ENCODE data around the gene XIRP2.

DNA sequence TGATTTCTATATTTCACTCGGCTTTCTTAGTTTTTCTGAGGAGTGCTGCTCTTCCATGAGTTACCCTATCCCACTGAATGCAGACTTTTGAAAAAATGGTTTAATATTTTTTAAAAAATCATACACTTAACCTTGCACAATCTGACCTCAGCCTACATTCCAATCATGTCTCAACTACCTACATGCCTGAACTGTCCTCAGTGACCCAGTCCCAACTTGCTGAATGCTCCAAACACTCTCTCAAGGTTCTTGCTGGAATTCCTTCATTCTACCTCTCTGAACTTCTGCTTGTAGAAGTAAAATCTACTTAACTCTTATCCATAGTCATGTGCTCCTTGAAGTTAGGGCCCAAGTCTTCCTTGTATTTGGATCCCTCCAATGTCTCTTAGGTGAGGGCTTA is 181.6 kb downstream of the XIRP2 start:
- TF ChIP-seq, protein P1, sequence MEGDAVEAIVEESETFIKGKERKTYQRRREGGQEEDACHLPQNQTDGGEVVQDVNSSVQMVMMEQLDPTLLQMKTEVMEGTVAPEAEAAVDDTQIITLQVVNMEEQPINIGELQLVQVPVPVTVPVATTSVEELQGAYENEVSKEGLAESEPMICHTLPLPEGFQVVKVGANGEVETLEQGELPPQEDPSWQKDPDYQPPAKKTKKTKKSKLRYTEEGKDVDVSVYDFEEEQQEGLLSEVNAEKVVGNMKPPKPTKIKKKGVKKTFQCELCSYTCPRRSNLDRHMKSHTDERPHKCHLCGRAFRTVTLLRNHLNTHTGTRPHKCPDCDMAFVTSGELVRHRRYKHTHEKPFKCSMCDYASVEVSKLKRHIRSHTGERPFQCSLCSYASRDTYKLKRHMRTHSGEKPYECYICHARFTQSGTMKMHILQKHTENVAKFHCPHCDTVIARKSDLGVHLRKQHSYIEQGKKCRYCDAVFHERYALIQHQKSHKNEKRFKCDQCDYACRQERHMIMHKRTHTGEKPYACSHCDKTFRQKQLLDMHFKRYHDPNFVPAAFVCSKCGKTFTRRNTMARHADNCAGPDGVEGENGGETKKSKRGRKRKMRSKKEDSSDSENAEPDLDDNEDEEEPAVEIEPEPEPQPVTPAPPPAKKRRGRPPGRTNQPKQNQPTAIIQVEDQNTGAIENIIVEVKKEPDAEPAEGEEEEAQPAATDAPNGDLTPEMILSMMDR (IDR thresholded peaks at IDR 0.05; ENCODE audit: control extremely low read depth in 1 of 3, insufficient read depth in 1 of 3, low read depth in 1 of 3, low read length in 3 of 3), result no peak
- TF ChIP-seq CEBPB (IDR thresholded peaks at IDR 0.05; ENCODE audit: low read depth, low read length) (no peak), POLR2AphosphoS5 (IDR thresholded peaks at IDR 0.05; ENCODE audit: low read depth, low read length) (no peak), FOSL1 (IDR thresholded peaks at IDR 0.05; ENCODE audit: insufficient read depth, low read depth, low read length) (no peak), RFX5 (IDR thresholded peaks at IDR 0.05; ENCODE audit: borderline replicate concordance, low read depth, low read length) (no peak), SIX5 (IDR thresholded peaks at IDR 0.05; ENCODE audit: low read depth, low read length) (no peak), EGR1 (IDR thresholded peaks at IDR 0.05; ENCODE audit: borderline replicate concordance, low read depth, low read length) (no peak), POLR2A (IDR thresholded peaks at IDR 0.05; ENCODE audit: control extremely low read depth in 1 of 2, low read depth in 2 of 2, low read length in 2 of 2) (no peak), RXRA (IDR thresholded peaks at IDR 0.05; ENCODE audit: insufficient read depth, low read depth, low read length) (no peak), SP1 (IDR thresholded peaks at IDR 0.05; ENCODE audit: low read depth, low read length) (no peak), EZH2 (IDR thresholded peaks at IDR 0.05; ENCODE audit: low read depth, low read length, severe bottlenecking) (no peak), JUN (IDR thresholded peaks at IDR 0.05; ENCODE audit: low read depth, low read length) (no peak), EP300 (IDR thresholded peaks at IDR 0.05; ENCODE audit: borderline replicate concordance in 1 of 2, low read depth in 2 of 2, low read length in 2 of 2) (no peak)
- TF ChIP-seq, protein P2, sequence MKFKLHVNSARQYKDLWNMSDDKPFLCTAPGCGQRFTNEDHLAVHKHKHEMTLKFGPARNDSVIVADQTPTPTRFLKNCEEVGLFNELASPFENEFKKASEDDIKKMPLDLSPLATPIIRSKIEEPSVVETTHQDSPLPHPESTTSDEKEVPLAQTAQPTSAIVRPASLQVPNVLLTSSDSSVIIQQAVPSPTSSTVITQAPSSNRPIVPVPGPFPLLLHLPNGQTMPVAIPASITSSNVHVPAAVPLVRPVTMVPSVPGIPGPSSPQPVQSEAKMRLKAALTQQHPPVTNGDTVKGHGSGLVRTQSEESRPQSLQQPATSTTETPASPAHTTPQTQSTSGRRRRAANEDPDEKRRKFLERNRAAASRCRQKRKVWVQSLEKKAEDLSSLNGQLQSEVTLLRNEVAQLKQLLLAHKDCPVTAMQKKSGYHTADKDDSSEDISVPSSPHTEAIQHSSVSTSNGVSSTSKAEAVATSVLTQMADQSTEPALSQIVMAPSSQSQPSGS (IDR thresholded peaks at IDR 0.05; ENCODE audit: low read length), result no peak

All from H1 (cell line).